ENCODE measurements around the gene INPP5K. TPM values are rescaled to one million over a fixed set of nuclear protein-coding genes. Genes with fewer than 3 reads are reported as not detected.

Gene INPP5K
- total RNA-seq, 1 experiment from 2014 or later, result 41.9 TPM

- Histone ChIP-seq H3K4me2 (no peak overlapping the region), H3K36me3 (ENCODE audit: low read depth) (no peaks in the 10 kb centered on the region), H3K9me3 (ENCODE audit: insufficient read depth, low read depth) (no peaks in the 10 kb centered on the region), H2AFZ (no peak overlapping the region), H3K79me2 (ENCODE audit: low read depth) (peaks cover 17% of the 10 kb centered on the region), H3F3A (ENCODE audit: insufficient read depth, low read depth) (peaks cover 36% of the 10 kb centered on the region; the same call in 1 of the 2 replicates), H3K27ac (no peak overlapping the region), H4K20me1 (ENCODE audit: insufficient read depth) (no peaks in the 10 kb centered on the region), H3K9me2 (ENCODE audit: insufficient read depth) (no peaks in the 10 kb centered on the region), H3K4me1 (replicated peaks; ENCODE audit: insufficient read depth) (peaks cover 19% of the 10 kb centered on the region; the same call in 1 of the 2 replicates), H3K4me3 (no peak overlapping the region), H3K27me3 (ENCODE audit: insufficient read depth, low read depth) (no peaks in the 10 kb centered on the region)
- intact Hi-C loops (cut with micrococcal nuclease; ENCODE audit: unreplicated experiment), result no loop called here
- BruUV-seq (replicated peaks), result no TSS peak
- DNase-seq, result no peak
- POLR2A ChIA-PET (ENCODE audit: unreplicated experiment), result no interaction called here
- TF ChIP-seq, protein P1, sequence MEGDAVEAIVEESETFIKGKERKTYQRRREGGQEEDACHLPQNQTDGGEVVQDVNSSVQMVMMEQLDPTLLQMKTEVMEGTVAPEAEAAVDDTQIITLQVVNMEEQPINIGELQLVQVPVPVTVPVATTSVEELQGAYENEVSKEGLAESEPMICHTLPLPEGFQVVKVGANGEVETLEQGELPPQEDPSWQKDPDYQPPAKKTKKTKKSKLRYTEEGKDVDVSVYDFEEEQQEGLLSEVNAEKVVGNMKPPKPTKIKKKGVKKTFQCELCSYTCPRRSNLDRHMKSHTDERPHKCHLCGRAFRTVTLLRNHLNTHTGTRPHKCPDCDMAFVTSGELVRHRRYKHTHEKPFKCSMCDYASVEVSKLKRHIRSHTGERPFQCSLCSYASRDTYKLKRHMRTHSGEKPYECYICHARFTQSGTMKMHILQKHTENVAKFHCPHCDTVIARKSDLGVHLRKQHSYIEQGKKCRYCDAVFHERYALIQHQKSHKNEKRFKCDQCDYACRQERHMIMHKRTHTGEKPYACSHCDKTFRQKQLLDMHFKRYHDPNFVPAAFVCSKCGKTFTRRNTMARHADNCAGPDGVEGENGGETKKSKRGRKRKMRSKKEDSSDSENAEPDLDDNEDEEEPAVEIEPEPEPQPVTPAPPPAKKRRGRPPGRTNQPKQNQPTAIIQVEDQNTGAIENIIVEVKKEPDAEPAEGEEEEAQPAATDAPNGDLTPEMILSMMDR (conservative IDR thresholded peaks at IDR 0.05), result no peak
- TF ChIP-seq EZH2 (IDR thresholded peaks at IDR 0.05; ENCODE audit: low read depth), result no peak
- CTCF ChIA-PET, result interaction anchor here (0.5 kb wide), 1 partner anchor 55 kb away, joined by 3 read pairs; no protein-coding TSS in a partner anchor
Observed at GRCh38 chr17:1494203-1494602, 22.2 kb downstream of the INPP5K start.

DNA sequence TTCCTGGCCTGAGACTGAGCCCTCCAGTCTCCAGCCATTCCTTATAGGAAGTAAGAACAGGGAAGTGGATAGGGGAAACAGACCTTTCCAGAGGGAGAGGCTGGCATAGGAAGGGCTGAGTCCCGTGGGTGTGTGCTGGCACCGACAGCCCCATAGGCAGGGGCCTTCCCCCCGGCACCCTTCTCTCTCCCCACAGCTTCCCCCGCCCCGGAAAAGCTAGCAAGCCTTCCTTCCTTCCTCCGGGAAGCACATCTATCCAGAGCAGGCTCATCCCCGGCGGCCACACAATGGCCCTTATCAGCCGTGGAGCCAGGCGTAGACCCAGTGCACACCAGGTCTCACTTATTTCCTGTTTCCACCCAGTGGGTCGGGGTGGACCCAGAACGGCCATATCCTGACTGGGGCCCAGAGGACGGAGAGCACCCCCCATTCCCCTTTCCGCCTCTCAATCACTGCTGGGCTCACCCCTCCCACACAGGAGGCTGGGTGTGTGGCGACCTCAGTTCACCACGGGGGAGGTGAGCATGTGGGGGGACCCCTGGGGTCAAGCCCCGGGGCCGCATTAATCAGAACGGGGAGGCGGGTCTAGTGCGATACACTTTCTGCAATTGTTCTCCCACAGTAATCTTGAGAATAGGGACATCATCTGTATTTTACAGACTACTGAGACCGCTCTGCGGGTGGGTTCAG is 23.0 kb downstream of the INPP5K start:
- Histone ChIP-seq H3K4me2 (no peak overlapping the region), H3K27ac (no peak overlapping the region), H3K4me3 (no peak overlapping the region), H3K36me3 (ENCODE audit: low read depth) (no peaks in the 10 kb centered on the region), H3F3A (ENCODE audit: insufficient read depth, low read depth) (peaks cover 44% of the 10 kb centered on the region; the same call in 1 of the 2 replicates), H3K9me2 (ENCODE audit: insufficient read depth) (no peaks in the 10 kb centered on the region), H3K79me2 (ENCODE audit: low read depth) (peaks cover 24% of the 10 kb centered on the region), H3K9me3 (ENCODE audit: insufficient read depth, low read depth) (no peaks in the 10 kb centered on the region), H4K20me1 (ENCODE audit: insufficient read depth) (no peaks in the 10 kb centered on the region), H3K4me1 (replicated peaks; ENCODE audit: insufficient read depth) (peaks cover 27% of the 10 kb centered on the region; the same call in 1 of the 2 replicates), H3K27me3 (ENCODE audit: insufficient read depth, low read depth) (no peaks in the 10 kb centered on the region), H2AFZ (no peak overlapping the region)
- ChIA-PET POLR2A (ENCODE audit: unreplicated experiment) (interaction anchor here (0.6 kb wide), 3 partner anchors 10 to 146 kb away, joined by 3 to 5 read pairs (median 3); no protein-coding TSS in a partner anchor), CTCF (no interaction called here)
- DNase-seq, result no peak
- TF ChIP-seq, protein P1 (conservative IDR thresholded peaks at IDR 0.05), result no peak
- no peak for TF ChIP-seq EZH2 (IDR thresholded peaks at IDR 0.05; ENCODE audit: low read depth)
- BruUV-seq (replicated peaks), result no TSS peak
- intact Hi-C loops (cut with micrococcal nuclease; ENCODE audit: unreplicated experiment), result no loop called here

DNA sequence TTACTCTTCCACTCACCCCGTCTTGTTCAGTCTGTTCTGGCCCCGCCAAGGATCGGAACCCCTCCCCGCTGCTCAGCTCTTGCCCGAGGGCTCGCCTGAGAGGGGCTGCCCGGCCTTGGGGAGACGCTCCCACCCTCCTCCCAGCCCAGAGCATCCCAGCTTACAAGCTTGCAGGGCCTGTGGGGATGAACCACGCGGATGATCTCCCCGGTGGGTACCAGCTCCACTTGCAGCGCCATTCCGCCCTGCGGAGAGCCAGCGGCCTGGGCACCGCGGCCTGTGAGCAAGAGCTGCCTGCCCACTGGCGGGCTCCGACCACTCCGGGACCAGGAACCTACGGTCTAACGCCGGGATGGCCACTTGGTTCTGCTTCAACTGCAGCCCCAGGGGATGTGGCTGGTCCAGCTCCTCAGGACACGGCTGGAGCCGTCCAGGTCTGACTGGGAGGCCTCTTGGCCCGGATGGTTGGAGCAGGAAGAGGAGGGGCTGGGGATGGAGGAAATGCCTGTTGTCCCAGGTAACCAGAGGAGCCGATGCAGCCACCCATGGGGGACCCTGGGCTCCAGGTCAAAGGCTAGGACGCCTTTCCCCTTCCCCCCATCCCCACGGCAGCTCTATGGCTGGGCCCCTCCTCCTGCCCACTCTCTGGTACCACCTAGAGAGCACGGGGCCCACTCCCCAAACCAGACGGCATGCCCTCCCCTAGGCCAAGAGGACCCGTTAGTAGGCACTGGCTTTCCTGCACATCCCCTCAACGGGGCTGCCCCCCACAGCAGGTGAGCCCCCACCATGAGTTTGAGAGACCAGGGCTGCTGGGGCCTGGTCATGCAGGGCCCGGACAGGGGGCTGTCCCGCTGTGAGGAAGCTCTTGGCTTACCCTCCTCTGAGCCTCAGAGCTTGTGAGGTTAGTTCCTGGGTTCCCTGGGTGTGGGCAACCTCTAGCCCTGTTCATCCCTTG is 23.9 kb downstream of the INPP5K start, which contains the start of gene MYO1C:
Gene MYO1C (minus strand): TSS at position 438 of the 958 bp plus-strand sequence. CDS start 199 bp downstream, at position 239.
- TF ChIP-seq EZH2 (IDR thresholded peaks at IDR 0.05; ENCODE audit: low read depth), result no peak
- TF ChIP-seq, protein P1 (conservative IDR thresholded peaks at IDR 0.05), result no peak
- DNase-seq, result no peak
- H3F3A ChIP-seq (ENCODE audit: insufficient read depth, low read depth), result peaks cover 50% of the 10 kb centered on the region; the same call in 1 of the 2 replicates
- no peaks in the 10 kb centered on the region for H3K9me3 ChIP-seq (ENCODE audit: insufficient read depth, low read depth)
- H2AFZ ChIP-seq, result peak within 1 kb of the TSS; percentile 79
- peak within 1 kb of the TSS; percentile 98 for H3K4me2 ChIP-seq
- BruUV-seq (replicated peaks), result no TSS peak
- ChIA-PET CTCF (interaction anchor here (0.7 to 1.0 kb wide), 2 partner anchors 23 to 132 kb away, joined by 3 read pairs; no protein-coding TSS in a partner anchor), POLR2A (ENCODE audit: unreplicated experiment) (interaction anchor here (0.6 kb wide), 3 partner anchors 11 to 147 kb away, joined by 3 to 5 read pairs (median 3); no protein-coding TSS in a partner anchor)
- no peak within 1 kb of the TSS for H3K27ac ChIP-seq
- no peaks in the 10 kb centered on the region for H4K20me1 ChIP-seq (ENCODE audit: insufficient read depth)
- H3K36me3 ChIP-seq (ENCODE audit: low read depth), result no peaks in the 10 kb centered on the region
- H3K79me2 ChIP-seq (ENCODE audit: low read depth), result peaks cover 24% of the 10 kb centered on the region
- peak within 1 kb of the TSS; percentile 69; the same call in 1 of the 2 replicates for H3K4me3 ChIP-seq
- intact Hi-C loops (cut with micrococcal nuclease; ENCODE audit: unreplicated experiment), result no loop called here
- H3K9me2 ChIP-seq (ENCODE audit: insufficient read depth), result no peaks in the 10 kb centered on the region
- H3K4me1 ChIP-seq (replicated peaks; ENCODE audit: insufficient read depth), result peaks cover 33% of the 10 kb centered on the region
- no peaks in the 10 kb centered on the region for H3K27me3 ChIP-seq (ENCODE audit: insufficient read depth, low read depth)

Measured in PC-9 (cell line).